ENCODE measurements around the gene METTL5.
A peak's percentile ranks its signal among the peaks of the same experiment; 100 is the strongest.

Gene METTL5

GRCh38 chr2:169781249-169782013 lies 43.3 kb downstream of the METTL5 start:
- DNase-seq (ENCODE audit: low spot score), result no peak

GRCh38 chr2:169778446-169778845 lies 46.3 kb downstream of the METTL5 start:
- DNase-seq (ENCODE audit: low spot score), result no peak

- DNase-seq (ENCODE audit: low spot score), result no peak
Measured at GRCh38 chr2:169776252-169776761, 48.4 kb downstream of the METTL5 start.

- DNase-seq (ENCODE audit: low spot score), result no peak
Measured at GRCh38 chr2:169775765-169776164, 48.9 kb downstream of the METTL5 start.

GRCh38 chr2:169775354-169775753 lies 49.4 kb downstream of the METTL5 start:
- DNase-seq (ENCODE audit: low spot score), result no peak

GRCh38 chr2:169772651-169773050 lies 52.1 kb downstream of the METTL5 start:
- DNase-seq (ENCODE audit: low spot score), result no peak

- no peak for DNase-seq (ENCODE audit: low spot score)
Measured at GRCh38 chr2:169771612-169772011, 53.1 kb downstream of the METTL5 start.

GRCh38 chr2:169771021-169771420 lies 53.7 kb downstream of the METTL5 start:
- DNase-seq (ENCODE audit: low spot score), result no peak

- DNase-seq (ENCODE audit: low spot score), result peak; percentile 15
Measured at GRCh38 chr2:169768262-169768995, 56.3 kb downstream of the METTL5 start.

- peak; percentile 47 for DNase-seq (ENCODE audit: low spot score)
Measured at GRCh38 chr2:169767243-169767888, 57.3 kb downstream of the METTL5 start.

- DNase-seq (ENCODE audit: low spot score), result no peak
Measured at GRCh38 chr2:169765523-169765922, 59.2 kb downstream of the METTL5 start.

GRCh38 chr2:169761970-169762292 lies 62.8 kb downstream of the METTL5 start:
- DNase-seq (ENCODE audit: low spot score), result no peak

Data from CD4-positive, alpha-beta T cell treated with Interleukin-6 at 100 ng/mL for 8 hours (primary cell).